Fibroblast of skin of right biceps (primary cell): ENCODE data around the gene CAB39.

Experiments used
- DNase-seq: peaks from one replicate; pipeline ENCODE4 v3.0.0-alpha.2; 2013

CAB39 gene

GRCh38 chr2:230712443-230713330 lies at the start of gene CAB39:
Gene CAB39, plus strand, starts transcription at chr2:230712842. Its CDS starts 47,160 bp downstream, at chr2:230760002.
- DNase-seq = peak; percentile 88

GRCh38 chr2:230664128-230664527 lies 48.5 kb upstream of the CAB39 start:
- DNase-seq = no peak

GRCh38 chr2:230664844-230665243 lies 47.8 kb upstream of the CAB39 start:
- no peak for DNase-seq

GRCh38 chr2:230665263-230665691 lies 47.4 kb upstream of the CAB39 start:
- DNase-seq = no peak

GRCh38 chr2:230666446-230666845 lies 46.2 kb upstream of the CAB39 start:
- DNase-seq = no peak

GRCh38 chr2:230666885-230667712 lies 45.5 kb upstream of the CAB39 start:
- DNase-seq = peak; percentile 85

- peak; percentile 31 for DNase-seq
These were observed 44.3 kb upstream of the CAB39 start for GRCh38 chr2:230668184-230668938.

GRCh38 chr2:230668939-230669303 lies 43.7 kb upstream of the CAB39 start:
- no peak for DNase-seq

GRCh38 chr2:230669386-230669950 lies 43.2 kb upstream of the CAB39 start:
- DNase-seq = peak; percentile 32

- peak; percentile 80 for DNase-seq
These were observed 41.5 kb upstream of the CAB39 start for GRCh38 chr2:230671117-230671516.

GRCh38 chr2:230672836-230673235 lies 39.8 kb upstream of the CAB39 start:
- DNase-seq = no peak

GRCh38 chr2:230674401-230674800 lies 38.2 kb upstream of the CAB39 start:
- no peak for DNase-seq

- DNase-seq = no peak
These were observed 37.5 kb upstream of the CAB39 start for GRCh38 chr2:230674966-230675672.

GRCh38 chr2:230676546-230676945 lies 36.1 kb upstream of the CAB39 start:
- no peak for DNase-seq

GRCh38 chr2:230677201-230677946 lies 35.3 kb upstream of the CAB39 start:
- DNase-seq = no peak

- DNase-seq = no peak
These were observed 34.6 kb upstream of the CAB39 start for GRCh38 chr2:230678018-230678417.

GRCh38 chr2:230678451-230678850 lies 34.2 kb upstream of the CAB39 start:
- no peak for DNase-seq

- DNase-seq = no peak
These were observed 32.0 kb upstream of the CAB39 start for GRCh38 chr2:230680463-230681170.

- DNase-seq = no peak
These were observed 31.5 kb upstream of the CAB39 start for GRCh38 chr2:230681171-230681545.

- no peak for DNase-seq
These were observed 30.1 kb upstream of the CAB39 start for GRCh38 chr2:230682546-230682945.
